Right atrium auricular region (tissue), 2 donors: ENCODE results near the gene GPR183. TPM values are rescaled to one million over a fixed set of nuclear protein-coding genes. Genes with fewer than 3 reads are reported as not detected.

Source experiments
- DNase-seq: peaks from one replicate; pipeline ENCODE4 v3.0.0-alpha.2; 2019; ENCODE audit warnings: low spot score
- H3K27ac ChIP-seq, 2 donors: fragments of 200-600 bp; sonication (generic); 1 replicate in 1 of 2; 2 replicates in 1 of 2; pipeline ENCODE4 v1.5.1; 2016 to 2019
- H3K27me3 ChIP-seq, 2 donors: fragments of 200-600 bp; sonication (generic); one replicate each; pipeline versions ENCODE4 v1.5.1 to v1.6.0; 2017 to 2019
- H3K36me3 ChIP-seq: fragments of 200-600 bp; sonication (generic); one replicate; pipeline ENCODE4 v1.5.1; 2016
- H3K4me1 ChIP-seq, 2 donors: fragments of 200-600 bp; sonication (generic); one replicate each; pipeline versions ENCODE4 v1.5.1 to v1.6.0; 2017 to 2019
- H3K4me3 ChIP-seq, 2 donors: fragments of 200-600 bp; sonication (generic); 1 replicate in 1 of 2; 2 replicates in 1 of 2; pipeline ENCODE4 v1.5.1; 2017 to 2019; ENCODE audit warnings: mild to moderate bottlenecking in 1 of 2, moderate library complexity in 1 of 2
- H3K9me3 ChIP-seq, 2 donors: fragments of 200-600 bp; sonication (generic); one replicate each; pipeline ENCODE4 v1.5.1; 2019
- CTCF ChIP-seq, 2 donors: fragments of 200-600 bp; sonication (generic); IDR thresholded peaks; one replicate each; pipeline ENCODE4 v1.5.1; 2019; ENCODE audit warnings: antibody characterized with exemption in 2 of 2
- total RNA-seq, 2 donors: library from RNA; depleted of rRNA; stranded (reverse); fragments of >200 nt; gene quantifications; one replicate each; pipeline ENCODE4 v1.1.0, GENCODE V29; 2016

The GPR183 gene
- total RNA-seq, 2 donors from 2014 or later, result 7.6 to 13.3 TPM

- no peaks in the 10 kb centered on the region for H3K9me3 ChIP-seq
- H3K4me3 ChIP-seq, result no peak overlapping the region
- H3K4me1 ChIP-seq, result peaks cover 0 to 15% of the 10 kb centered on the region in 2 donors
- H3K27ac ChIP-seq, result no peak overlapping the region
- no peak for DNase-seq
- TF ChIP-seq CTCF (IDR thresholded peaks at IDR 0.05), result no peak
- H3K27me3 ChIP-seq, result no peaks in the 10 kb centered on the region
- H3K36me3 ChIP-seq, result peaks cover 8% of the 10 kb centered on the region
These were observed 7.5 kb upstream of the GPR183 start for GRCh38 chr13:99314640-99315176.

GRCh38 chr13:99313941-99314340 lies 6.7 kb upstream of the GPR183 start:
- no peaks in the 10 kb centered on the region for H3K27me3 ChIP-seq
- DNase-seq, result no peak
- TF ChIP-seq CTCF (IDR thresholded peaks at IDR 0.05), result no peak
- no peak overlapping the region for H3K27ac ChIP-seq
- H3K36me3 ChIP-seq, result peaks cover 8% of the 10 kb centered on the region
- peaks cover 0 to 15% of the 10 kb centered on the region in 2 donors for H3K4me1 ChIP-seq
- no peaks in the 10 kb centered on the region for H3K9me3 ChIP-seq
- no peak overlapping the region for H3K4me3 ChIP-seq

- Histone ChIP-seq H3K4me3 (no peak overlapping the region), H3K9me3 (no peaks in the 10 kb centered on the region), H3K4me1 (peaks cover 0 to 16% of the 10 kb centered on the region in 2 donors), H3K27ac (peak overlapping the region in 1 of 2 donors; percentile 46), H3K27me3 (no peaks in the 10 kb centered on the region), H3K36me3 (peaks cover 8% of the 10 kb centered on the region)
- TF ChIP-seq CTCF (IDR thresholded peaks at IDR 0.05), result no peak
- DNase-seq, result no peak
These were observed 6.3 kb upstream of the GPR183 start for GRCh38 chr13:99313501-99313900.

- no peaks in the 10 kb centered on the region for H3K9me3 ChIP-seq
- no peak overlapping the region for H3K4me3 ChIP-seq
- peaks cover 0 to 26% of the 10 kb centered on the region in 2 donors for H3K4me1 ChIP-seq
- no peaks in the 10 kb centered on the region for H3K36me3 ChIP-seq
- TF ChIP-seq CTCF (IDR thresholded peaks at IDR 0.05), result no peak
- DNase-seq, result peak; percentile 85
- H3K27ac ChIP-seq, result peak overlapping the region; percentile 37 to 46
- H3K27me3 ChIP-seq, result no peaks in the 10 kb centered on the region
These were observed 5.3 kb upstream of the GPR183 start for GRCh38 chr13:99312493-99312883.

- peak overlapping the region in 1 of 2 donors; percentile 37 for H3K27ac ChIP-seq
- H3K4me3 ChIP-seq, result no peak overlapping the region
- H3K27me3 ChIP-seq, result no peaks in the 10 kb centered on the region
- H3K36me3 ChIP-seq, result no peaks in the 10 kb centered on the region
- peaks cover 0 to 26% of the 10 kb centered on the region in 2 donors for H3K4me1 ChIP-seq
- no peak for DNase-seq
- no peaks in the 10 kb centered on the region for H3K9me3 ChIP-seq
- TF ChIP-seq CTCF (IDR thresholded peaks at IDR 0.05), result no peak
These were observed 4.7 kb upstream of the GPR183 start for GRCh38 chr13:99311748-99312492.
